Ramos (cell line): ENCODE data around the gene PVALEF.

ENCODE experiments used
- in situ Hi-C: fragments of 300-500 bp; cut with MboI; formaldehyde crosslinking; loops from one replicate; pipeline ENCODE4 v1.14.3; 2022; ENCODE audit warnings: low sequenced_read_pairs; ENCODE audit not compliant: unreplicated experiment

The PVALEF gene

DNA sequence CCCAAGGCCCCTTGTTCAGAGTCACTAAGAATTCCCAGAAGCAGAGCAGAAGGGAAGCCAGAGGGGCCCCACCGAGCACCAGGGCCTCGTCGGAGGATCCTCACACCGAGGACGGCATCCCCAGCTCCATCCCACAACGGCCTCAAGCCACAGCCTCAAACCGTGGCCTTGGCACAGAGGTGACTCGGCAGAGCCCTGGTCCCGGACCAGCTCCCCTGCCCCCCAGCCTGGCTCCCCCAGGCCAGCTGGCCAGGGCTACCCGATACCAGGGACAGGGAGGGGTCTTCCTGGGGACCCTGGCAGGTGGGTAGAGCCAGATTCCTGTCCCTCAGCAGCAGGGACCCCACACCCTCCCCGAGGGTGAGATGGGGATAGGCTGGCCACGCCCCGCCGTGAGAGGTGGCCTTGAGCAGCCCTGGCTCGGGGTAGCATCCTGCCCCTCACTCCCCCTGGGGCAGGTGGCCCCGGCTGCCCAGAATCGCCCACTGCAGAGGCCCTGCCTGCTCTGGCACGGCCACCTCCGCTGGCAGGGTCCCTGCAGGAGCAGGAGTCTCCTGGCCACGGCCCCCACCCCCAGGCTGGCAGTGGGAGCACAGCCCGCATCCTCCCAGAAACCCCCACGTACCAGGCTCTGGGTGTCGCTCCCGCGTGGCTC, 5.6 kb upstream of the PVALEF start:
- in situ Hi-C loops, result no loop called here

DNA sequence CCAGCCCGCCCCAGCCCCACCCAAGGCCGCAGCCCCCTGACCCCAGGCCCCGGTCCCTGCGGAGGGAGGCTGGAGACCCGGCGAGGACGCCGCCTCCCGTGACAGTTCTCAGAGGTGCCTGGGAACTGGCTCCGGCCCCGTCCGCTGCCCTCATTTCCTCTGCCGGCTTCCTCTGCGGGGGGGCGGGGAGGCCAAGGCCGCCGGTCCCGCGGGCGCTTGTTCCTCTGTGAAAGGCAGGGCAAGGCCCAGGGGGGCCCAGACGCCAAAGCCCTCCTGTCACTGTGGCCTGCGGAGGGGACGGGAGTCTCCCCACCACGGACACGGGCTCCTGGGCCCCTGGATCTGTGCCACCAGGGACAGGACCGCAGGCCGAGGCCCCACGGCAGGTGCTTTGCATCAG, 5.0 kb upstream of the PVALEF start:
- in situ Hi-C loops, result no loop called here

DNA sequence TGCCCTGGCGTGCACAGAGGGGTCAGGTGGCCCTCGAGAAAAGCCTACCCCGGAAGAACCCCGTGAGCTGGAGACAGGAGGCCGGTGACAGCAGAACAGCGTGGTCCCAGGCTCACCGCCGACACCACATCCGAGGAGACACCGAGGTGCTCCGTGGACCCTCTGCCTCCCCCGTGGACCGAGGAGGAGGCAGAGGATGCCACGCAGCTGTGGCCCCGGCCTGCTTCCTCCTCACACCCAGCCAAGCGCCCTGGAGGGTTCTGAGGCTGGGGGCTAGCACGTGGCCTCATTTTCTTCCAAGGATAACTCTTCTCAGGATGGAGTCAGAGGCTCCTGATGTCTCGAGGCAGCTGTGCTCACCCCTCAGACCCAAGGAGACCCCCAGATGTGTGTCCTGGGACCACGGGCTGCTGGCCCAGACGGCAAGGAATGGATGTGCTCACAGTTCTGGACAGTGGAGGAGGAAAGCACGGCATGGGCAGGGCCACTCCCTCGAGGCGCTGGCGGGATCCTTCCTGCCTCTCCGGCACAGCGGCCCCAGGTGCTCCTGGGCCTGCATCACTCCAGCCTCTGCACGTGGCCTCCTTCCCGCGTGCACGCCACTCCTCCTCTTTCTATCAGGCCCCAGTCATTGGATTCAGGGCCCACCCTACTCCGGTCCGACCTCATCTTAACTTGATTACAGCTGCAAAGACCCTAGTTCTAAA, 4.4 kb upstream of the PVALEF start:
- in situ Hi-C loops, result no loop called here

DNA sequence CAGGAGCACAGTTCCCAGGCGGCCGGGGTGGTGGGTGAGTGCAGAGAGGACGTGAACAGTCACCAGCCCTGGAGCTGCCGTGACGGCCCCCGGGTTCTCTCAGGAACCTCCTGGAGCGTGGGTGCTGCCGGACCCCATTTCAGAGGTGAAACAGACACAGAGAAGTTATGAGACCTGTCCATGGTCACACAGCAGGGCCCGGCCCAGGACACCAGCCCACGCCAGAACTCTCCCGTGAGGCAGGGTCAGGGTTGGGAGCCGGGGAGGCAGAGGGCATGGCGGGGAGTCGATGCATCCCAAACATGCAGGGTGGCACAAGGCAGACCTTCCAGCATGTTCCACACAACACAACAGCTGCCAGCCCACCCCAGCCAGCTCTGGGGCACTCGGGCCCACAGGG, 3.8 kb upstream of the PVALEF start:
- in situ Hi-C loops, result no loop called here

DNA sequence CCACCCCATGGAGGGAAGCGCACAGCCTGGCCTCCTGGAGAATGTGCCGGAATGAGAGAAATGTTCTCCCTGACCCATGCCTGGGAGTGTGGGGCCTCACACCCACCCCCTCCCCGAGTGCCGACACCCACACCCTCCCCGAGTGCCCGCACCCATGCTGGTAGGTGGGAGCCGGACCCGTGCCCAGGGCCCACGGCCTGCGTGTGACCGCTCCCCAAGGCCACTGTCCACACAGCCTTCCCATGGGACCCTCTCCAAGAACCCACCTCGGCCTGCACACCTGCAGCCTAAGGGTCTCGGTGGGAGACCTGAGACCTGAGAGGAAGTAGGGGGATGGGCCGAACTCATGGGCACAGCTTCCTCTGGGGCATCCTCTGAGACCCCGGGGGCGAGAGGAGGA, 3.3 kb upstream of the PVALEF start:
- in situ Hi-C loops, result no loop called here

DNA sequence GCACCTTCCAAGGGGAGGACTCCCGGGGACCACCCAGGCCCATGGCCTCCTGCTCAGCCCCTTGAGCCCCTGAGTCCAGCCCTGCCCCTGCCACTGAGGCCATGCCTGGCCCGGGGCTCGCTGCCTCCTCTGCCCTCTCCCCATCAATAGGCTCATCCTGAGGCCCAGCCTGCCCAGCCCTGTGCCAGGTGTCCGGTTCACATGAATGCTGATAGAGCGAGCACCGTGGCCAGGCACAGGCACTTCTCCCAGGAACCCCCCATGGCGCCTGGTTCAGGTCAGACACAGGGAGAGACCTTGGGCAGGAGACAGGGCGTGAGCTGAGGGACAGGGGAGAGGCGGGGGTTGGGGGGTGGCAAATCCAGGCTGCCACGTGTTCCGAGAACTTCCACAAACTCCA, 2.8 kb upstream of the PVALEF start:
- in situ Hi-C loops, result no loop called here

DNA sequence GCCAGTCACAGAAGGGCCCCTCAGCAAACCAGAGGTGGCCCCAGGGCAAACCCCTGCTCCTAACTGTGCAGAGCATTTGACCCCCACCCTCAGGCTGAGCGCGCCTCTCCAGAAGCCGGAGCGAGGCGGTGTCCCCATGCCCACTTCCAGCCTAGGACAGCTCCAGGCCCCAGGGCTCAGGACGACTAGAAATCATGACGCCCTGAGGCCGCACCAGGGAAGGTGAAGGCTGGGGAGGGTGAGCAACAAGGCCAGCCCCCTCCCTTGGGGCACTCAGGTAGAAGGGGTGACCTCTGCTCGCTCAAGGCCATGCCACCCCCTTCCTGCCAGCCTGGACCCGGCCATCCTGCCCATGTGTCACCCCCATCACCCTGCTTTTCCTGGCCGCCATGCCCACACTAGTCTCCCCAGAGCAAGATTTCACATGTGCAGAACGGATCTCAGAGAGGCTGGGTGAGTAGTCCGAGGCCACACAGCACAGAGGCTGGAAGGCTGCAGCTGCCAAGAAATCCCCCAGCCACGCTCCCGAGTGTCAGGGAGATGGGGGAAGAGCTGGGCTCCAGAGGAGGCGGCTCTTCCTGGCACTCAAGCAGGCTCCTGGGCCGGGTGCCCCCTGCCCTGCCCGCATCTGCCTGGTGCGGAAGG, 2.1 kb upstream of the PVALEF start:
- in situ Hi-C loops, result no loop called here

DNA sequence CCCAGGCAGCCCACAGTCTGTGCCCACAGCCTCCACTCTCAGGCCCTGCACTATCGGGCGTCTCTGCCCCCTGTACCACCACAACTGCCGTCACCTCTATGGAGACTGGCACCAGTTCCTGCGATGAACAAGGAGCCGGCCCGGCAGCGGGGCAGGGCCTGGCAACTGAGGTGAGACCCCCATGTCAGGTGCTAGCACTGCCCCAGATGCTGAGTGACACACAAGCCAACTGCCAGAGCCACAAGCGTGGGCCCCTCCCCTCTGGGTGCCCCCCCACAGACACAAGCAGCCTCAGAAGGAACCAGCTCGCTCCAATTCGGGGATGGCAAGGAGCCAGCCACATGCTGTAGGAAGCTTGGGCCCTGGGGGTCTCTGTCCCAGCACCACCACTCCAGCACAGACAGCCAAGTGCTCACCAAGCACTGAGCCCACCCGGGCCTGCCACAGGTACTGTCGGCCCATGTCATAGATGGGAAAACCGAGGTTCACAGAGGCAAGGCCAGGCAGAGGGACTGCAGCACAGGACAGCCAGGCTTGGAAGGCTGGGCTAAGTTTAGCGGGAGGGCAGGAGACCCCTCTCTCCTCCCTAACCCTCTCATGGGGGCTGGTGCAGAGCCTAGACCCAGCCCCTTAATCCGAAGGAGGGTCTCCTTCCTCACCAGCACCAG, 1.5 kb upstream of the PVALEF start:
- in situ Hi-C loops, result no loop called here

DNA sequence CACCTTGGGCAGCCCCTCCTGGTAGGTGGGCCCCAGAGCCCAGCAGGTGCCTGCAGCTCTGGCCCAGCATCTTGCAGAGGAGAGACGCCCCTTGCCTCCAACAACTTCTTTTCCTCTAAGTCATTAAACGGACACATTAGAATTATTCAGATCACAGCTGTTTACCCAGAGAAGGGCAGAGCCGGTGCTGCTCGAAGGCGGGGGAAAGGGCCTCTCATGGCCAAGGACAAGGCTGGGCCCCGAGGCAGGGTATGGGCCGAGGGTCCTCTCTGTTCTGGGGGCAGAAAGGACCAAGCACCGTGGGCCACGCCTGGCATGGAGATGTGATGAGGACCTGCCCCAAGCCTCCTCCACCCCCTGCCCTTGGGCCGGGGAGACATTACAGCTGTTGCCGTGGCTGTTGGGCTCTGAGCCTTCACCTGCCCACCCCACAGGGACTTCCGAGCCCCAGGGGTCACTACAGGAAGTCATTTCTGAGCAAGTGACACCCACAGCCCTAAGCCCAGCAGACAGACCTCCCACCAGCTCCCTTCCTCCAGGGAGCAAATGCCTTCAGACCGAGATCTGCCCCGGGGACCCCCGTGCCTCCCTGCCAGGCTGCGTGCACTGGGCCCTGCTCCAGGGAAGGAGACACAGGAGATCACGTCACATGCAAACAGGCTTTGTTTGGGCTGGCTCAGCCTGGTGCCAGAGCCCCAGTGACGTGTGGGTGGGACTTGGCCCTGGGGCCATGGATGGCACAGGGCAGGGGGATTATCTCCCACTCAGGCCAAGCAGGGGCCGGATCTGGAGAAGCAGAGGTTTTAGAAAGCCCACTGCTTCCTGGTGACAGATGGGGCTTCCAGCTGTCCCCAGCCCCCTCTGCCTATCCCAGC, 699 bp upstream of the PVALEF start:
- in situ Hi-C loops, result no loop called here

DNA sequence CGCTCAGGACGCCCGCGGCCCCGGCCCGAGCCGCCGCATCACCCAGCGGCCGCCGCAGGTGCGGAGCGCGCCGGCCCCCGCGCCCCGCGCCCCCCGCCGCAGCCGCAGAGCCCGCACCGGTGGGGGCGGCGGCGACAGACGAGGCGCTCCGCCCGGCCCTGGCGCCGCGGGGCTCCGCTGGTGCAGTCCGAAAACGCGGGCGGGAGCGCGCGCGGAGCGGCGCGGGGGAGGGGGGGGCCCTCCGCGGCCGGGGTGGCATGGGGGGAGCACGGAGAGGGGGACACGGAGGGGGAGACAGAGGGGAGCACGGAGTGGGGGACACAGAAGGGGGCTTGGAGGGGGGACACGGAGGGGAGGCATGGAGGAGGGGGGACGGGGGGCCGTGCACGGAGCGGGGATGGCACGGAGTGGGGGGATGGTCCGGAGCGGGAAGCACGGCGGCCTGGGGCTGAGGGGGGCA, 756 bp downstream of the PVALEF start, which contains the start of gene AATK:
TSS of gene AATK (minus strand) at position 189 of the 460 bp plus-strand sequence. CDS start 229 bp downstream, outside the sequence.
- in situ Hi-C loops, result no loop called here

DNA sequence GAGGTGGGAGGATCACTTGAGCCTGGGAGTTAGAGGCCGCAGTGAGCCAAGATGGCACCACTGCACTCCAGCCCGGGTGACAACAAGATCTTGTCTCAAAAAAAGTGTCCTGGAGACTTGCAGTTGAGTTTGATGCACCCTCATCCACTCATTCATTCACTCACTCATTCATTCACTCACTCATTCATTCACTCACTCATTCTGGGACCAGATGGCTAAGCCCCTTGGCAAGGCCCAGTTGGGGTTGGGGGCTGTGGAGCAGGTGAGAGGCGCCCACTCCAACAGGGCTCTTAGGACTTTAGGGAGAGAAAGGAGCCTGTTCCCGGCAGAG, 1.9 kb downstream of the PVALEF start:
- in situ Hi-C loops, result no loop called here

DNA sequence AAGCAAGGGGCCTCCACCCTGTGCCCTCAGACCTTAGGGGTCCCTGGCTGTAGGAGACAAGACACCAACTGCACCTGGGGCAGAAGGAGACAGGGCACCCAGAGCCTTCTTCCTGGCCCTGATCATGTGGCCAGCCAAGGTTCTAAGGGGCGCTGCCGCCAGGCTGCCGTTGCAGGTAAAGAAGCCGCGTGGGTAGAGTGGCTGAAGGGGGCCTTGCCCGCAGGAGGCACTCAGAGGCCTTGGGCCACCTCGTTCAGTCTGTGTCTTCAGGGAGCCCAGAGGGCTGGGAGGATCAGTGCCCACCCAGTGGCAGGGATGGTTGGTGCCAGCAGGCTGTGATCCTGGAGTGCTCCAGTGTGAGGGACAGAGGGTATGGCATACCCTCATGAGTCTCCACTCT, 2.3 kb downstream of the PVALEF start:
- in situ Hi-C loops, result no loop called here

DNA sequence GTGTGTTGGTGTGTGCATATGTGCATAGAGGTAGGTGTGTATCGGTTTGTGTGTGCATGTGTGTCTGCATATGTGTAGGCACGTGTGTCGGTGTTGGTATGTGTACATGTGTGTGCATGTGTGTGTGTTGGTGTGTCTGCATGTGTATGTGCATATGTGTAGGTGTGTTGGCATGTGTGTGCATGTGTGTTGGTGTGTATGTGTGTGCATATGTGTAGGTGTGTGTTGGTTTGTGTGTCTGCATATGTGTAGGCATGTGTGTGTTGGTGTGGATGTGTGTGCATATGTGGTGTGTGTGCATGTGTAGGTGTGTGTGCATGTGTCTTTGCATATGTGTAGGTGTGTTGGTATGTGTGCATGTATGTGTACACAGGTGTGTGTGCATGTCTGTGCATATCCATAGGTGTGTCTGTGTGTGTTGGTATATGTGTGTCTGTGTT, 4.6 kb downstream of the PVALEF start:
- in situ Hi-C loops, result no loop called here

DNA sequence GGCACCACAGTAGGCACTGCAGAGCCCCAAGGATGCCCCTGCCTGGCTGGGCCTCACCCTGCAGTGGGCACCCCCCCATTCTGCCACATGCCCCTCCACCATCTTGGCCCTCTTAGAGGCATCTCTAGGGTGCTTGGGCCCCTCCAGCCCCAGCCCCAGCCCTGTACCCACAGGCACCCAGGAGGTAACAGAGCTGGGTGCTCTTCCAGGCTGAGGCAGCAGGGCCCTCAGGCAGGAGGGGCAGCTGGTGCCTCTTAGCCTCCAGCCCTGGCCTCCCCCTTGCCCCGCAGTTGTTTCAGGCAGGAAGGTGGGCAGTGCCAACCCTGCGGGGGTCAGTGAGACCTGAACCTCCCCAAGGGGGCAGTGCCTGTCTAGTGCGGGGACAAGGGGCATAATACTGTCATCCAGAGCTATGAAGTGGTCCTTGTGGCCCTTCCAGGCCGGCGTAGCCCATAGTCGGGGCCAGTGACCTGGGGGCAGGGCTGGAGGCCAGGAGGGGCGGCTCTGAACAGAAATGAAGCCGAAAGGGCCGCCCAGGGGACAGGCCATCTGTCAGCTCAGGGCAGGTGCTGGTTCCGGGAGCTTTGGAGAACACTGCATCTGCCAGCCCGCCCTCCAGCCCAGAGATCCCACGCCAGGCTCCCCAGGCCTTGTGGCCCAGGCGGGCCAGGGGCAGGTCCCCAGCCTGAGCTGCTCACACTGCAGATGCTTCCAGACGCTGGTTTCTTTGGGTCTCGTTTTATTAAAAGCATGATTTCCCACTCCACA, 5.6 kb downstream of the PVALEF start:
- in situ Hi-C loops, result no loop called here

DNA sequence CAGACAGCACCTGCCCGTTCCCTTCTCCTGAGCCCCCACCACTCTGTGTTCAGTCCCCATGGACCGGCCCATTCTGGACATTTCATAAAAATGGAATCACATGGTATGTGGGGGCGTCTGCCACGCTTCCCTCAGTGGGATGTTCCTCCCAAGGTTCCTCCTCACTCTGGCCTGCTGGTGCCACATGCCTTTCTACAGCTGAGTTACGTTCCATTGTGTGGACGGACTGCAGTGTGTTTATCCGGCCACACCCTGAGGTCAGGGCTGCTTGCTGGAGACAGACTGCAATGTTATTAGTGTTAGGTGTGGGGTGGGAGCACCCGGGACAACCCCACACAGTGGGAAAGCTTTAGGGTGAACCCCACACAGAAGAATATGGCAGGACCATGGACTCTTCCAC, 6.6 kb downstream of the PVALEF start:
- in situ Hi-C loops, result no loop called here

DNA sequence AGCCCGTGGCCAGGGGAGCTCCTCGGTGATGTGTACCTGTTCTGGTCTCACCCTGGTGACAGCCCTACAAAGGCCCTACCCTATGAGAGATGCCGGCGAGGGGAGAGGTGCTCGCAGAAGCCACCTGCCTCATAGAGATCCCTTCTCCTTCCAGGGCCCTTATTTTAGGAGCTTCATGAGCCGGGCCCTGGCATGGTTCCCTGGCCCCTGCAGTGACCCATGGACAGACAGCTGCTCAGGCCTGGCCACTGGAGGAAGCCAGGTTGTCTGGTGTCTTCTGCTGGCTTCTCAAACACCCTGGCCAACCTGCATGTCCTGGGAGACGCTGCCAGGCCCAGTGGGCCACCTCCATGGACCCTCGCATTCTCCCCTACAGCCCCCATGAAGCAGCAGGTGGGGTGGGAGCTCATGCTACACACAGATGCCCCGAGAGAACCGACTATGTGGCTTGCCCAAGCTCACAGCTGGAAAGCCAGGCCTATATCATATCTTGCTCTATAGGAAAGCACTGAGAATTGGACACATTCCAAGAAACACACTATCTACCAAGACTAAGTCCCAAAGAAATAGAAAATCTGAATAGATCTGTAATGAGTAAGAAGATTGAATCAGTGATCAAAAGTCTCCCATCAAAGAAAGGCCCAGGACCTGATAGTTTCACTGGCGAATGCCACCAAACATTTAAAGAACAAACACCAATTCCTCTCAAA, 7.9 kb downstream of the PVALEF start:
- in situ Hi-C loops, result no loop called here

DNA sequence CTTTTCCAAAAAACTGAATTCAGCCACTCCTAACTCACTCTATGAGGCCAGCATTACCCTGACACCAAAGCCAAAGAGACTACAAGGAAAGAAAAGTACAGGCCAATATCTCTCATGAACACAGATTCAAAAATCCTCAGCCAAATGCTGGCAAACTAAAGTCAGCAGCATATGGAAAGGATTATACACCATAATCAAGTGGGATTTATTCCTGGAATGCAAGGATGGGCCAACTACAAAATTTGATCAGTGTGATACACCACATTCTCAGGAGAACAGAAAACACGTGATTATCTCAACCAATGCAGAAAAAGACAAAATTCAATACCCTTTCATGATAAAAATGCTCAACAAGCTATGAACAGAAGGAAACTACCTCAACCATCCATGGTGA, 8.5 kb downstream of the PVALEF start:
- in situ Hi-C loops, result no loop called here

DNA sequence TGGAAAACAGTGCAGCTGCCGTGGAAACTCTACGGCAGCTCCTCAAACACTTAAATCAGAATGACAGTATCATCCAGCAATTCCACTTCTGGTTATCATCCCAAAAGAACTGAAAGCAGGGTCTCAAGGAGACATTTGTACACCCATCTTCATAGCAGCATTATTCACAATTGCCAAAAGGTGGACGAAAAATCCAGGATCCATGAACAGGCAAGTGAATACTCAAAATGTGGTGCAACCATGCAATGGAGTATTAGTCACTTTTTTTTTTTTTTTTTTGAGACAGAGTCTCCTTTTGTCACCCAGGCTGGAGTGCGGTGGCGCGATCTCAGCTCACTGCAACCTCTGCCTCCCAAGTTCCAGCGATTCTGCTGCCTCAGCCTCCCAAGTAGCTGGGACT, 11.4 kb downstream of the PVALEF start:
- in situ Hi-C loops, result no loop called here
